ENCODE results near the gene LENG1. TPM values are rescaled to one million over a fixed set of nuclear protein-coding genes. Genes with fewer than 3 reads are reported as not detected.
A peak's percentile ranks its signal among the peaks of the same experiment; 100 is the strongest.

Gene LENG1
- total and polyA plus RNA-seq, 4 experiments from 2014 or later, result 9.9 to 22.7 (median 18.8) TPM

GRCh38 chr19:54206030-54206830 lies 46.7 kb upstream of the LENG1 start:
- peaks cover 99% of the 10 kb centered on the region for H3K4me1 ChIP-seq (ENCODE audit: insufficient read depth, low read length)
- intact Hi-C loops (cut with micrococcal nuclease), result no loop called here
- no peak overlapping the region for H3K4me3 ChIP-seq (ENCODE audit: low read length in 2 of 2)
- Mint-ChIP-seq H3K9me3 (no peaks in the 10 kb centered on the region), H3K27ac (peak overlapping the region in 3 of 7 donors; percentile 47 to 99 (median 48)), H3K4me3 (peak overlapping the region in 2 of 8 donors; percentile 27 to 34), H3K27me3 (no peaks in the 10 kb centered on the region), H3K4me1 (peaks cover 61 to 100% (median 78%) of the 10 kb centered on the region in 4 donors), H3K36me3 (peaks cover 60 to 74% of the 10 kb centered on the region in 2 donors)
- no peak for DNase-seq
- POLR2A ChIA-PET (ENCODE audit: partially characterized antibody), result interaction anchor here (1.2 to 9.8 kb wide), 2 partner anchors 11 to 17 kb away, joined by 3 to 256 read pairs; partner anchors contain the start of genes MBOAT7 and TSEN34
- H3K9me3 ChIP-seq (ENCODE audit: control insufficient read depth in 1 of 2, low read length in 2 of 2), result no peaks in the 10 kb centered on the region
- H3K27ac ChIP-seq (ENCODE audit: low read depth, low read length), result no peak overlapping the region
- CTCF ChIA-PET (ENCODE audit: partially characterized antibody), result interaction anchor here (1.0 to 10.4 kb wide), 4 partner anchors 16 to 59 kb away, joined by 3 to 56 read pairs (median 4); partner anchors contain the start of genes MBOAT7 and TSEN34
- H3K36me3 ChIP-seq (ENCODE audit: insufficient read depth, low read length), result peaks cover 66% of the 10 kb centered on the region
- no peaks in the 10 kb centered on the region for H3K27me3 ChIP-seq (ENCODE audit: insufficient read depth, low read length)

- H3K9me3 Mint-ChIP-seq, result peaks cover 0 to 4% (median 0%) of the 10 kb centered on the region in 8 donors
- no peak overlapping the region for H3K4me3 ChIP-seq (ENCODE audit: low read length in 2 of 2)
- H3K27me3 Mint-ChIP-seq, result no peaks in the 10 kb centered on the region
- H3K27ac ChIP-seq (ENCODE audit: low read depth, low read length), result no peak overlapping the region
- H3K36me3 ChIP-seq (ENCODE audit: insufficient read depth, low read length), result peaks cover 66% of the 10 kb centered on the region
- H3K4me1 ChIP-seq (ENCODE audit: insufficient read depth, low read length), result peaks cover 89% of the 10 kb centered on the region
- DNase-seq, result no peak
- no peaks in the 10 kb centered on the region for H3K27me3 ChIP-seq (ENCODE audit: insufficient read depth, low read length)
- H3K9me3 ChIP-seq (ENCODE audit: control insufficient read depth in 1 of 2, low read length in 2 of 2), result no peaks in the 10 kb centered on the region
- peaks cover 52 to 97% (median 72%) of the 10 kb centered on the region in 4 donors for H3K4me1 Mint-ChIP-seq
- peak overlapping the region in 6 of 7 donors; percentile 12 to 99 (median 79) for H3K27ac Mint-ChIP-seq
- CTCF ChIA-PET (ENCODE audit: partially characterized antibody), result interaction anchor here (1.7 to 10.4 kb wide), 3 partner anchors 15 to 61 kb away, joined by 3 to 56 read pairs (median 6); partner anchors contain the start of genes MBOAT7 and TSEN34
- H3K36me3 Mint-ChIP-seq, result peaks cover 60 to 74% of the 10 kb centered on the region in 2 donors
- peak overlapping the region in 5 of 8 donors; percentile 26 to 66 (median 48) for H3K4me3 Mint-ChIP-seq
- intact Hi-C loops (cut with micrococcal nuclease), result loop anchor here (2.0 to 5.0 kb wide), 3 partner anchors 16 to 773 kb away; partner anchors contain the start of genes LENG8, MBOAT7 and ZNF761
- POLR2A ChIA-PET (ENCODE audit: partially characterized antibody), result interaction anchor here (0.6 to 9.8 kb wide), 3 partner anchors 10 to 67 kb away, joined by 3 to 256 read pairs (median 3); partner anchors contain the start of genes CNOT3, MBOAT7 and TSEN34
Measured at GRCh38 chr19:54204767-54205468, 45.4 kb upstream of the LENG1 start.

GRCh38 chr19:54203151-54203611 lies 43.7 kb upstream of the LENG1 start:
- ChIA-PET POLR2A (ENCODE audit: partially characterized antibody) (interaction anchor here (1.0 to 9.8 kb wide), 3 partner anchors 8 to 66 kb away, joined by 4 to 256 read pairs (median 5); partner anchors contain the start of genes MBOAT7 and TSEN34), CTCF (ENCODE audit: partially characterized antibody) (interaction anchor here (10.4 kb wide), 1 partner anchor 13 kb away, joined by 56 read pairs; the partner anchor contains the start of genes MBOAT7 and TSEN34)
- H3K27ac Mint-ChIP-seq, result peak overlapping the region in 6 of 7 donors; percentile 66 to 99 (median 85)
- Histone ChIP-seq H3K27ac (ENCODE audit: low read depth, low read length) (peak overlapping the region; percentile 89), H3K9me3 (ENCODE audit: control insufficient read depth in 1 of 2, low read length in 2 of 2) (no peaks in the 10 kb centered on the region), H3K36me3 (ENCODE audit: insufficient read depth, low read length) (peaks cover 65% of the 10 kb centered on the region), H3K4me3 (ENCODE audit: low read length in 2 of 2) (no peak overlapping the region), H3K27me3 (ENCODE audit: insufficient read depth, low read length) (no peaks in the 10 kb centered on the region), H3K4me1 (ENCODE audit: insufficient read depth, low read length) (peaks cover 74% of the 10 kb centered on the region)
- H3K4me3 Mint-ChIP-seq, result peak overlapping the region; percentile 10 to 100 (median 64)
- peaks cover 57 to 70% of the 10 kb centered on the region in 2 donors for H3K36me3 Mint-ChIP-seq
- no peaks in the 10 kb centered on the region for H3K27me3 Mint-ChIP-seq
- DNase-seq, result no peak
- peaks cover 44 to 86% (median 62%) of the 10 kb centered on the region in 4 donors for H3K4me1 Mint-ChIP-seq
- intact Hi-C loops (cut with micrococcal nuclease), result loop anchor here (5.0 kb wide), 2 partner anchors 244 to 771 kb away; partner anchors contain the start of genes LENG8 and ZNF761
- peaks cover 0 to 4% (median 0%) of the 10 kb centered on the region in 8 donors for H3K9me3 Mint-ChIP-seq

GRCh38 chr19:54201980-54202379 lies 42.5 kb upstream of the LENG1 start:
- intact Hi-C loops (cut with micrococcal nuclease), result loop anchor here (5.0 kb wide), 2 partner anchors 245 to 770 kb away; partner anchors contain the start of genes LENG8 and ZNF761
- Mint-ChIP-seq H3K4me1 (peaks cover 34 to 74% (median 51%) of the 10 kb centered on the region in 4 donors), H3K36me3 (peaks cover 48 to 58% of the 10 kb centered on the region in 2 donors), H3K27me3 (no peaks in the 10 kb centered on the region), H3K4me3 (peak overlapping the region; percentile 96 to 100 (median 99)), H3K9me3 (peaks cover 0 to 4% (median 0%) of the 10 kb centered on the region in 8 donors), H3K27ac (peak overlapping the region in 6 of 7 donors; percentile 98 to 100 (median 99))
- H3K9me3 ChIP-seq (ENCODE audit: control insufficient read depth in 1 of 2, low read length in 2 of 2), result no peaks in the 10 kb centered on the region
- H3K36me3 ChIP-seq (ENCODE audit: insufficient read depth, low read length), result peaks cover 53% of the 10 kb centered on the region
- POLR2A ChIA-PET (ENCODE audit: partially characterized antibody), result interaction anchor here (0.7 to 9.8 kb wide), 8 partner anchors 8 to 84 kb away, joined by 3 to 256 read pairs (median 6); partner anchors contain the start of genes LENG1, MBOAT7 and TSEN34
- no peaks in the 10 kb centered on the region for H3K27me3 ChIP-seq (ENCODE audit: insufficient read depth, low read length)
- H3K4me1 ChIP-seq (ENCODE audit: insufficient read depth, low read length), result peaks cover 62% of the 10 kb centered on the region
- no peak for DNase-seq
- peak overlapping the region; percentile 89 for H3K27ac ChIP-seq (ENCODE audit: low read depth, low read length)
- H3K4me3 ChIP-seq (ENCODE audit: low read length in 2 of 2), result peak overlapping the region; percentile 95
- CTCF ChIA-PET (ENCODE audit: partially characterized antibody), result interaction anchor here (1.7 to 10.4 kb wide), 2 partner anchors 12 to 33 kb away, joined by 6 to 56 read pairs; partner anchors contain the start of genes MBOAT7 and TSEN34

- peaks cover 0 to 4% (median 0%) of the 10 kb centered on the region in 8 donors for H3K9me3 Mint-ChIP-seq
- CTCF ChIA-PET (ENCODE audit: partially characterized antibody), result interaction anchor here (1.1 to 10.4 kb wide), 4 partner anchors 11 to 99 kb away, joined by 3 to 56 read pairs (median 5); partner anchors contain the start of genes MBOAT7, NDUFA3 and TSEN34
- peak overlapping the region; percentile 96 to 100 (median 99) for H3K4me3 Mint-ChIP-seq
- no peaks in the 10 kb centered on the region for H3K27me3 Mint-ChIP-seq
- H3K4me3 ChIP-seq (ENCODE audit: low read length in 2 of 2), result peak overlapping the region; percentile 95
- peaks cover 45% of the 10 kb centered on the region for H3K36me3 ChIP-seq (ENCODE audit: insufficient read depth, low read length)
- peak overlapping the region; percentile 98 to 100 (median 99) for H3K27ac Mint-ChIP-seq
- peak overlapping the region; percentile 89 for H3K27ac ChIP-seq (ENCODE audit: low read depth, low read length)
- DNase-seq, result no peak
- intact Hi-C loops (cut with micrococcal nuclease), result loop anchor here (5.0 kb wide), 2 partner anchors 246 to 769 kb away; partner anchors contain the start of genes LENG8 and ZNF761
- peaks cover 32 to 66% (median 47%) of the 10 kb centered on the region in 4 donors for H3K4me1 Mint-ChIP-seq
- H3K9me3 ChIP-seq (ENCODE audit: control insufficient read depth in 1 of 2, low read length in 2 of 2), result no peaks in the 10 kb centered on the region
- POLR2A ChIA-PET (ENCODE audit: partially characterized antibody), result interaction anchor here (0.6 to 9.8 kb wide), 23 partner anchors 8 to 333 kb away, joined by 3 to 256 read pairs (median 5); partner anchors contain the start of genes CNOT3, LENG1, LENG8 and LENG9
- no peaks in the 10 kb centered on the region for H3K27me3 ChIP-seq (ENCODE audit: insufficient read depth, low read length)
- peaks cover 41 to 50% of the 10 kb centered on the region in 2 donors for H3K36me3 Mint-ChIP-seq
- H3K4me1 ChIP-seq (ENCODE audit: insufficient read depth, low read length), result peaks cover 55% of the 10 kb centered on the region
Measured at GRCh38 chr19:54201172-54201701, 41.7 kb upstream of the LENG1 start.

GRCh38 chr19:54199401-54199800 lies 39.9 kb upstream of the LENG1 start:
- ChIA-PET POLR2A (ENCODE audit: partially characterized antibody) (interaction anchor here (0.6 to 9.8 kb wide), 6 partner anchors 10 to 85 kb away, joined by 3 to 256 read pairs (median 22); partner anchors contain the start of genes CNOT3, MBOAT7, PRPF31 and TFPT), CTCF (ENCODE audit: partially characterized antibody) (interaction anchor here (1.0 to 10.4 kb wide), 3 partner anchors 9 to 66 kb away, joined by 4 to 56 read pairs (median 4); partner anchors contain the start of genes MBOAT7 and TSEN34)
- H3K4me1 ChIP-seq (ENCODE audit: insufficient read depth, low read length), result peaks cover 37% of the 10 kb centered on the region
- no peaks in the 10 kb centered on the region for H3K27me3 ChIP-seq (ENCODE audit: insufficient read depth, low read length)
- peaks cover 23 to 52% (median 34%) of the 10 kb centered on the region in 4 donors for H3K4me1 Mint-ChIP-seq
- DNase-seq, result no peak
- H3K9me3 Mint-ChIP-seq, result peaks cover 0 to 4% (median 0%) of the 10 kb centered on the region in 8 donors
- no peaks in the 10 kb centered on the region for H3K9me3 ChIP-seq (ENCODE audit: control insufficient read depth in 1 of 2, low read length in 2 of 2)
- peaks cover 28% of the 10 kb centered on the region for H3K36me3 ChIP-seq (ENCODE audit: insufficient read depth, low read length)
- no peak overlapping the region for H3K4me3 ChIP-seq (ENCODE audit: low read length in 2 of 2)
- intact Hi-C loops (cut with micrococcal nuclease), result no loop called here
- H3K27ac Mint-ChIP-seq, result peak overlapping the region in 5 of 7 donors; percentile 52 to 99 (median 85)
- peak overlapping the region; percentile 36 to 82 (median 68) for H3K4me3 Mint-ChIP-seq
- no peaks in the 10 kb centered on the region for H3K27me3 Mint-ChIP-seq
- peaks cover 38 to 40% of the 10 kb centered on the region in 2 donors for H3K36me3 Mint-ChIP-seq
- H3K27ac ChIP-seq (ENCODE audit: low read depth, low read length), result no peak overlapping the region
